Nephron (organoid): ENCODE measurements around the gene SLC2A9.

ENCODE experiments used
- H3K27ac Mint-ChIP-seq, 3 experiments: 2 replicates each; pipeline ENCODE4 v1.8.0; 2020; ENCODE audit warnings: mixed read lengths in 3 of 3, mild to moderate bottlenecking in 2 of 3, moderate library complexity in 1 of 3
- H3K27me3 Mint-ChIP-seq: 2 replicates; pipeline ENCODE4 v1.8.0; 2021; ENCODE audit warnings: low read depth, mild to moderate bottlenecking, moderate library complexity, mixed read lengths
- H3K36me3 Mint-ChIP-seq: 2 replicates; pipeline ENCODE4 v1.8.0; 2020; ENCODE audit warnings: low read depth, mixed read lengths
- H3K4me1 Mint-ChIP-seq: 2 replicates; pipeline ENCODE4 v1.8.0; 2020; ENCODE audit warnings: mixed read lengths
- H3K4me3 Mint-ChIP-seq, 3 experiments: 2 replicates each; pipeline ENCODE4 v1.8.0; 2020; ENCODE audit warnings: mild to moderate bottlenecking in 3 of 3, mixed read lengths in 3 of 3, moderate library complexity in 2 of 3
- H3K9me3 Mint-ChIP-seq: 2 replicates; pipeline ENCODE4 v1.8.0; 2020; ENCODE audit warnings: mixed read lengths
- CTCF ChIP-seq, 3 experiments: fragments of 200-600 bp; sonication (generic); IDR thresholded peaks; one replicate each; pipeline ENCODE4 v1.5.0; 2021; ENCODE audit warnings: antibody characterized with exemption in 3 of 3; ENCODE audit not compliant: unreplicated experiment in 3 of 3

Gene SLC2A9

GRCh38 chr4:9885958-9886357 is 135.3 kb downstream of the SLC2A9 start:
- H3K4me3 Mint-ChIP-seq = no peak overlapping the region
- no peaks in the 10 kb centered on the region for H3K9me3 Mint-ChIP-seq
- H3K36me3 Mint-ChIP-seq = no peaks in the 10 kb centered on the region
- peaks cover 12% of the 10 kb centered on the region for H3K4me1 Mint-ChIP-seq
- peaks cover 17% of the 10 kb centered on the region for H3K27me3 Mint-ChIP-seq
- H3K27ac Mint-ChIP-seq = no peak overlapping the region
- no peak for TF ChIP-seq CTCF (IDR thresholded peaks at IDR 0.05; ENCODE audit: unreplicated experiment in 3 of 3)

- Mint-ChIP-seq H3K27me3 (peaks cover 10% of the 10 kb centered on the region), H3K9me3 (no peaks in the 10 kb centered on the region), H3K27ac (peak overlapping the region in 2 of 3 experiments; percentile 88 to 92), H3K4me1 (peaks cover 37% of the 10 kb centered on the region), H3K36me3 (no peaks in the 10 kb centered on the region), H3K4me3 (peak overlapping the region in 1 of 3 experiments; percentile 14)
- no peak for TF ChIP-seq CTCF (IDR thresholded peaks at IDR 0.05; ENCODE audit: unreplicated experiment in 3 of 3)
Observed at GRCh38 chr4:9880406-9881197, 140.7 kb downstream of the SLC2A9 start.

- no peak for TF ChIP-seq CTCF (IDR thresholded peaks at IDR 0.05; ENCODE audit: unreplicated experiment in 3 of 3)
- no peaks in the 10 kb centered on the region for H3K9me3 Mint-ChIP-seq
- peaks cover 37% of the 10 kb centered on the region for H3K4me1 Mint-ChIP-seq
- peaks cover 10% of the 10 kb centered on the region for H3K27me3 Mint-ChIP-seq
- H3K4me3 Mint-ChIP-seq = no peak overlapping the region
- no peak overlapping the region for H3K27ac Mint-ChIP-seq
- no peaks in the 10 kb centered on the region for H3K36me3 Mint-ChIP-seq
Observed at GRCh38 chr4:9877123-9877522, 144.2 kb downstream of the SLC2A9 start.

GRCh38 chr4:9875516-9875915 is 145.8 kb downstream of the SLC2A9 start:
- Mint-ChIP-seq H3K9me3 (no peaks in the 10 kb centered on the region), H3K27me3 (peaks cover 12% of the 10 kb centered on the region), H3K4me3 (no peak overlapping the region), H3K36me3 (no peaks in the 10 kb centered on the region), H3K4me1 (peaks cover 21% of the 10 kb centered on the region), H3K27ac (no peak overlapping the region)
- no peak for TF ChIP-seq CTCF (IDR thresholded peaks at IDR 0.05; ENCODE audit: unreplicated experiment in 3 of 3)

- no peak overlapping the region for H3K27ac Mint-ChIP-seq
- H3K4me3 Mint-ChIP-seq = no peak overlapping the region
- H3K4me1 Mint-ChIP-seq = peaks cover 10% of the 10 kb centered on the region
- H3K27me3 Mint-ChIP-seq = peaks cover 14% of the 10 kb centered on the region
- H3K36me3 Mint-ChIP-seq = no peaks in the 10 kb centered on the region
- no peak for TF ChIP-seq CTCF (IDR thresholded peaks at IDR 0.05; ENCODE audit: unreplicated experiment in 3 of 3)
- H3K9me3 Mint-ChIP-seq = peaks cover 4% of the 10 kb centered on the region
Observed at GRCh38 chr4:9874385-9874784, 146.9 kb downstream of the SLC2A9 start.
